A549 (cell line): ENCODE results near the gene HOXC12.

ENCODE experiments used
- CBX2 ChIP-seq: fragments of 200-600 bp; sonication (generic); IDR thresholded peaks from 2 replicates; pipeline ENCODE4 v1.6.1; 2016; ENCODE audit warnings: low read depth, mild to moderate bottlenecking, borderline replicate concordance
- CEBPB ChIP-seq, 2 experiments: fragments of >200 bp in 1 of 2; sonication (Bioruptor Twin) in 1 of 2; formaldehyde crosslinking in 1 of 2; IDR thresholded peaks; 2 replicates each; pipeline ENCODE4 v1.6.1; 2012 to 2016
- CHD2 ChIP-seq: fragments of 150-350 bp; IDR thresholded peaks from 2 replicates; pipeline ENCODE4 v1.6.1; 2014; ENCODE audit warnings: low read length; ENCODE audit not compliant: partially characterized antibody
- E2F6 ChIP-seq: IDR thresholded peaks from 2 replicates; pipeline ENCODE4 v1.6.1; 2012; ENCODE audit warnings: low read depth, borderline replicate concordance
- EHMT2 ChIP-seq: fragments of 200-600 bp; sonication (generic); IDR thresholded peaks from 2 replicates; pipeline ENCODE4 v1.6.1; 2016; ENCODE audit warnings: antibody characterized with exemption, low read depth, mild to moderate bottlenecking, moderate library complexity
- JUN ChIP-seq, 2 experiments: fragments of >200 bp; sonication (Bioruptor Twin); formaldehyde crosslinking; IDR thresholded peaks; 2 replicates in 1 of 2; 3 replicates in 1 of 2; pipeline ENCODE4 v1.6.1; 2016 to 2017
- MAFK ChIP-seq: fragments of 450-650 bp; IDR thresholded peaks from 2 replicates; pipeline ENCODE4 v1.6.1; 2014; ENCODE audit not compliant: partially characterized antibody
- MAX ChIP-seq: IDR thresholded peaks from 2 replicates; pipeline ENCODE4 v1.6.1; 2012
- POLR2A ChIP-seq: IDR thresholded peaks from 2 replicates; pipeline ENCODE4 v1.6.1; 2012; ENCODE audit warnings: mild to moderate bottlenecking, low read length
- RAD21 ChIP-seq, 2 experiments: fragments of >200 bp in 1 of 2; sonication (Bioruptor Twin) in 1 of 2; formaldehyde crosslinking in 1 of 2; IDR thresholded peaks in 1 of 2; conservative IDR thresholded peaks in 1 of 2; 2 replicates in 1 of 2; 3 replicates in 1 of 2; pipeline ENCODE4 v1.6.1; 2012 to 2018; ENCODE audit warnings: inconsistent platforms in 1 of 2
- RCOR1 ChIP-seq: fragments of 150-350 bp; IDR thresholded peaks from 2 replicates; pipeline ENCODE4 v1.6.1; 2014; ENCODE audit warnings: antibody characterized with exemption, low read length, low read depth
- REST ChIP-seq: fragments of 200-600 bp; sonication (generic); IDR thresholded peaks from 2 replicates; pipeline ENCODE4 v1.6.1; 2016; ENCODE audit warnings: antibody characterized with exemption, mild to moderate bottlenecking, moderate library complexity
- RFX5 ChIP-seq: fragments of 450-650 bp; IDR thresholded peaks from 2 replicates; pipeline ENCODE4 v1.7.1; 2014; ENCODE audit warnings: antibody characterized with exemption, mild to moderate bottlenecking, moderate library complexity
- TF ChIP-seq, protein P1 (sequence below): fragments of >200 bp; sonication (Bioruptor Twin); formaldehyde crosslinking; IDR thresholded peaks from 3 replicates; pipeline ENCODE4 v1.5.1; 2016

- TF ChIP-seq REST (no peak), RAD21 (conservative IDR thresholded peaks at IDR 0.05 in 1 of 2, IDR thresholded peaks at IDR 0.05 in 1 of 2) (no peak), E2F6 (no peak), RFX5 (no peak), POLR2A (no peak), RCOR1 (no peak), CHD2 (no peak), CEBPB (IDR thresholded peaks at IDR 0.05) (no peak), CBX2 (no peak), EHMT2 (no peak), MAFK (no peak), MAX (no peak), JUN (IDR thresholded peaks at IDR 0.05) (no peak)
- TF ChIP-seq, protein P1, sequence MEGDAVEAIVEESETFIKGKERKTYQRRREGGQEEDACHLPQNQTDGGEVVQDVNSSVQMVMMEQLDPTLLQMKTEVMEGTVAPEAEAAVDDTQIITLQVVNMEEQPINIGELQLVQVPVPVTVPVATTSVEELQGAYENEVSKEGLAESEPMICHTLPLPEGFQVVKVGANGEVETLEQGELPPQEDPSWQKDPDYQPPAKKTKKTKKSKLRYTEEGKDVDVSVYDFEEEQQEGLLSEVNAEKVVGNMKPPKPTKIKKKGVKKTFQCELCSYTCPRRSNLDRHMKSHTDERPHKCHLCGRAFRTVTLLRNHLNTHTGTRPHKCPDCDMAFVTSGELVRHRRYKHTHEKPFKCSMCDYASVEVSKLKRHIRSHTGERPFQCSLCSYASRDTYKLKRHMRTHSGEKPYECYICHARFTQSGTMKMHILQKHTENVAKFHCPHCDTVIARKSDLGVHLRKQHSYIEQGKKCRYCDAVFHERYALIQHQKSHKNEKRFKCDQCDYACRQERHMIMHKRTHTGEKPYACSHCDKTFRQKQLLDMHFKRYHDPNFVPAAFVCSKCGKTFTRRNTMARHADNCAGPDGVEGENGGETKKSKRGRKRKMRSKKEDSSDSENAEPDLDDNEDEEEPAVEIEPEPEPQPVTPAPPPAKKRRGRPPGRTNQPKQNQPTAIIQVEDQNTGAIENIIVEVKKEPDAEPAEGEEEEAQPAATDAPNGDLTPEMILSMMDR: no peak
Observed at GRCh38 chr12:53988541-53989226, 34.0 kb downstream of the HOXC12 start.
